HG03378 (cell line): ENCODE measurements around the gene THAP9.
"Not testable (repeated sequence)": the region's sequence is repeated elsewhere in the genome, so short reads cannot be mapped to it uniquely, and the experiment has no call there.

Experiments used
- ATAC-seq: cut with Tn5 transposase; IDR thresholded peaks from one replicate; pipeline ENCODE4 v1.9.1; 2021; ENCODE audit warnings: mild to moderate bottlenecking, moderate library complexity; ENCODE audit not compliant: unreplicated experiment

Gene THAP9, protein sequence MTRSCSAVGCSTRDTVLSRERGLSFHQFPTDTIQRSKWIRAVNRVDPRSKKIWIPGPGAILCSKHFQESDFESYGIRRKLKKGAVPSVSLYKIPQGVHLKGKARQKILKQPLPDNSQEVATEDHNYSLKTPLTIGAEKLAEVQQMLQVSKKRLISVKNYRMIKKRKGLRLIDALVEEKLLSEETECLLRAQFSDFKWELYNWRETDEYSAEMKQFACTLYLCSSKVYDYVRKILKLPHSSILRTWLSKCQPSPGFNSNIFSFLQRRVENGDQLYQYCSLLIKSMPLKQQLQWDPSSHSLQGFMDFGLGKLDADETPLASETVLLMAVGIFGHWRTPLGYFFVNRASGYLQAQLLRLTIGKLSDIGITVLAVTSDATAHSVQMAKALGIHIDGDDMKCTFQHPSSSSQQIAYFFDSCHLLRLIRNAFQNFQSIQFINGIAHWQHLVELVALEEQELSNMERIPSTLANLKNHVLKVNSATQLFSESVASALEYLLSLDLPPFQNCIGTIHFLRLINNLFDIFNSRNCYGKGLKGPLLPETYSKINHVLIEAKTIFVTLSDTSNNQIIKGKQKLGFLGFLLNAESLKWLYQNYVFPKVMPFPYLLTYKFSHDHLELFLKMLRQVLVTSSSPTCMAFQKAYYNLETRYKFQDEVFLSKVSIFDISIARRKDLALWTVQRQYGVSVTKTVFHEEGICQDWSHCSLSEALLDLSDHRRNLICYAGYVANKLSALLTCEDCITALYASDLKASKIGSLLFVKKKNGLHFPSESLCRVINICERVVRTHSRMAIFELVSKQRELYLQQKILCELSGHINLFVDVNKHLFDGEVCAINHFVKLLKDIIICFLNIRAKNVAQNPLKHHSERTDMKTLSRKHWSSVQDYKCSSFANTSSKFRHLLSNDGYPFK

DNA sequence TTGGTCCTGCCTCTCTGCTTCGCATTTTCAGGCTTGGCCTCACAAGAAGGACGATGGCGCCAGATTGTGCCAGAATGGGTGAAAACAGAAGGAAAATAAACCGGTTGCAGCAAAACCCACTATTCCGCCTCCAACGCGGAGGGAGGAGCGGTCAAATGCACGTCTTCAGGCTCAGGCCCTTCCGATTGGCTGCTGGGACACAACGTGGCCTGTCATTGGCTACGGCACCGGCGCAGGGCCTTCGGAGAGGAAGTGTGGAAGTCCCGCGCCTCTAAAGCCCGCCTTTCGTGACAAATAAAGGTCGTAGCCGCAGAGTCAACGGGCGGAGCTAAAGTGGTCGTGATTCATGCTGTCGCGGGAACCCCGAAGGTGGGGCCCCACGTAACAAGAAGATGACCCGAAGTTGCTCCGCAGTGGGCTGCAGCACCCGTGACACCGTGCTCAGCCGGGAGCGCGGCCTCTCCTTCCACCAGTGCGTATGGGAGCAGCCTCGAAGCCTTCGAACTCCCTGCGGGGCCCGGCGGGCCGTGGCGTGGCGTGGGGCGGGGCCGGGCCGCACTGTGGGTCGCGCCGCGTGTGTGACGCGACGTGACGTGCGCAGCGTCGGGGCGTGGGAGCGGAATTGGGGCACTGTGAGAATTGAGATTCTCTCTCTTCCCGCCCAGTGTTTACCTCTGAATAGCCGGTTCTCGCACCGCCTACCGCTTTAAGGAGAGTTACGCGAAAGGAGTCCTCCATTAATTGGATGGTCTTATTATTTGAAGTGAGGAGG lies at the start of gene THAP9:
TSS of gene THAP9 (plus strand) at position 325 of the 772 bp plus-strand sequence. CDS start at position 393, 68 bp downstream.
- ATAC-seq: peak; percentile 85

DNA sequence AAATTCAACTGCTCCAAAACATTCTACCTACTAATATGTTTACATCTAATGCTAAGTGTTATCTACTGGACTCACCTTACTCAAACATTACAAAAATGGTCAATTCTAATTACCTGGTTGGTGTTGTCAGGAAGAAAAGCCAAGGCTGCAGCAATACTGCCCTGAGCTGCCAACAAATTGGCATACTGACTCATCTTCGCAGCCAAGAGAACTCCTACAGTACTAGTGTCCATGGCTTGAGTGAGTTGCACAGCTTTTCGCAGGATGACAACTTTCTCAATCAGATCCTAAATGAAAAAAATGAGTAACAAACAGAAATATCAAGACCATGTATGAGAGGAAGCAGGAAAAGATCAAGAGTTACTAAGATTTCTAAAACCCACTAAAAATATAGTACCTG lies 49.2 kb upstream of the THAP9 start:
- no peak for ATAC-seq

DNA sequence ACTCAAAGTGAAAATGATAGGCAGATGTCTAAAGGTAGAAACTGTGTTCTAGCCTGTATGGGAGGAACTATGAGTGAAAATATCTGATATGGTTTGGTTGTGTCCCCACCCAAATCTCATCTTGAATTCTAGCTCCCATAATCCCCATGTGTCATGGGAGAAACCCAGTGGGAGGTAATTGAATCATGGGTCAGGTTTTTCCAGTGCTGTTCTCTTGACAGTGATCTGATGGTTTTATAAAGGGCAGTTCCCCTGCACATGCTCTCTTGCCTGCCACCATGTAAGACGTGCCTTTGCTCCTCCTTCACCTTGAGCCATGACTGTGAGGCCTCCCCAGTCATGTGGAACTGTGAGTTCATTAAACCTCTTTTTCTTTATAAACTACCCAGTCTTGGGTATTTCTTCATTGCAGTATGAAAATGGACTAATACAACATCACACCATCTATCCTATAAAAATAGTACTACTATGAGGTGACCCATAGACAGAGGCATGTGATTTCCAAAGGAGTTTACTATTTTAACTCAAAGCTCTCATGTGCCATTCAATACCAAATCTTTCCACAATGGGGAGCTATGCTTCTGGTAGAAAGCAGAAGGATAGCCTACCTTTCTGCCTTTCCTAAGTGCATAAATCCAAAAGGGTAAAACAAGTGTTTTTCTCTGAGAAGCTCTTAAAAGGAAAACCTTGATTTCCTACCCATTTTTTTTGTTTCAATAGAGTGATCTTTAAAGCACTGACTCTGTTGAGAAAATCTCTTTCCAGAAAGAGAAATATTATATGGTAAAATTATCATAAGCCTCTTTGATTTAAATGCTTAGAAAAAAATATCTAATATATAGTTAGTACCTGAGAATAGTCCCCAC lies 48.4 kb upstream of the THAP9 start:
- ATAC-seq: no peak

DNA sequence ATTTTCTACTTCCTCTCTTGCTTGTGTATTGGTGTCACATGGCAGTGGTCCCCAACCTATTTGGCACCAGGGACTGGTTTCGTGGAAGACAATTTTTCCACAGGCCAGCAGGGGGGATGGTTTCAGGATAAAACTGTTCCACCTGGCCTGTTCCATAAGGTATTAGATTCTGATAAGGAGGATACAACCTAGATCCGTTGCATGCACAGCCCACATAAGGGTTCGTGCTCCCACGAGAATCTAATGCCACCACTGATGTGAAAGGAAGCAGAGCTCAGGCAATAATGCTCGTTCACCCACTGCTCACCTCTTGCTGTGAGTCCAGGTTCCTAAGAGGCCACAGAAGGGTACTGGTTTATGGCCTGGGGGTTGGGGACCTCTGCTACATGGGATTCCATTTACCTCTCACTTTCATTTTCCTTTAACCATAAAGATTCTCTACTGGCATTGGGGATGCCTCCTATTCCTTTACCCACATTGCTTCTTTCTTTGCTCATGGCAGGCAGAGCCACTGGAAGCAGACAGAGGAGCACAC lies 47.7 kb upstream of the THAP9 start:
- ATAC-seq: no peak

DNA sequence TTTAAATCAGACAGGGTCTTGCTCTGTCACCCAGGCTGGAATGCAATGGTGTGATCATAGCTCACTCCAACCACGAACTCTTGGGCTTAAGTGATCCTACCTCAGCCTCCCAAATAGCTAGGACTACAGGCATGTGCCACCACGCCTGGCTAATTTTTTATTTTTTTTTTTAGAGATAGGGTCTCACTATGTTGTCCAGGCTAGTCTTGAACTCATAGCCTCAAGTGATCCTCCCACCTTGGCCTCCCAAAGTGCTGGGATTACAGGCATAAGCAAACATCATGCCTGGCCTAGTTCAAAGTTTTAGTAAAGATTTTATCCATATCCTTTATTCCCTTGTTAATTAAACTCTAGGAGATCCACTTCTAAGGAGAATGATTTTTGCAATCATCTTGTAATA lies 40.0 kb upstream of the THAP9 start:
- ATAC-seq: not testable (repeated sequence)

DNA sequence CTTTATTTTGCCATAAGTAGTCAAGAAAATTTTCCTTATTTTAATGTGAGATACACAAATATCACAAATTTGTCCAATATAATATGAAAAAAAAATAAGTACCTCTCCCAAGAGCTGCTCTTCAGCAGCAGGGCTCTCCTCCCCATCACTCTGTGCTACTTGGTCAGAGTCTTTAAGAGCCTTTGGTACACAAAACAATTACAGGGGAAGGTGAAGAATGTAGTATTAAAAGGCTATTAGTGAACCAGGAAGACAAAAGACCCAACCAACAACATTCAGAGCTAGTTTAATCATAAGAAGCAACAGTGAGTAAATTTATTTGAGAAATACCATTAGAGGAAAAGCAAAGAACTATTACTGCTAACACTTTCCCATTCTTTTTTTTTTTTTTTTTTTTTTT lies 39.0 kb upstream of the THAP9 start:
- ATAC-seq: no peak

DNA sequence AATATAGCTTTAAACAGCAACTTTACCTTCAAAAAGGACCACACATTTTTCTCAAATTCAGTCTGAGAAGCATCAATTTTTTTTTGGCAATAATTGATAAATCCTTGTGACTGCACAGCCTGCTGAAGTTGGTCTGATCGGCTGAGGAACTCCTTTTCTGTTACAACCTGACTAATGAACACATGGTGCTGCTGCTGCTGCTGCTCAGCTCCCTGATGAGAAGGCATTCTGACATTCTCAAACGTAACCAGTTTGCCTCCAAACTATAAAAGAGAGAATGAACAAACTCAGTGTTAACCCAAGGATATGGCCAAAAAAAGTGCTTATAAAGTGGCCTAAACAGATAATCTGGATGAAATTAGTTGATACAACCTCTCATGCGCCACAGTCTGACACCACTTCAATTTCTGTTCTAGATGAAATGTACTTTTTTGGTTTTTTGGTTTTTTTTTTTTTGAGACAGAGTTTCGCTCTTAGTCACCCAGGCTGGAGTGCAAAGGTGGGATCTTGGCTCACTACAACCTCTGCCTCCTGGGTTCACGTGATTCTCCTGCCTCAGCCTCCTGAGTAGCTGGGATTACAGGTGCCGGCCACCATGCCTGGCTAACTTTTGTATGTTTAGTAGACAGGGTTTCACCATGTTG lies 36.1 kb upstream of the THAP9 start:
- no peak for ATAC-seq

DNA sequence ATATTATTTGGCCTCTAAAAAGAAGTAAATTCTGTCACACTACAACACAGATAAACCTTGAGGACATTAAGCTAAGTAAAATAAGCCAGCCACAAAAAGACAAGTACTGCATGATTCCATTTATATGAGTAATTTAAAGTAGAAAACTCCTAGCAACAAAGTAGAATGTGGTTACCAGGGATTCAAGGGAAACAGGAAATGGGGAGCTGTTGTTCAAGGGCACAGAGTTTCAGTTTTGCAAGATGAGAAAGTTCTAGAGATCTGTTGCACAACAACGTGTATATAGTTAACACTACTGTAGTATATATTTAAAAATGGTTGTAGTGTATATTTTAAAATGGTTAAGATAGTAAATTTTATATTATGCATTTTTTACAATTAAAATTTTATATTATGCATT lies 34.9 kb upstream of the THAP9 start:
- ATAC-seq: no peak

DNA sequence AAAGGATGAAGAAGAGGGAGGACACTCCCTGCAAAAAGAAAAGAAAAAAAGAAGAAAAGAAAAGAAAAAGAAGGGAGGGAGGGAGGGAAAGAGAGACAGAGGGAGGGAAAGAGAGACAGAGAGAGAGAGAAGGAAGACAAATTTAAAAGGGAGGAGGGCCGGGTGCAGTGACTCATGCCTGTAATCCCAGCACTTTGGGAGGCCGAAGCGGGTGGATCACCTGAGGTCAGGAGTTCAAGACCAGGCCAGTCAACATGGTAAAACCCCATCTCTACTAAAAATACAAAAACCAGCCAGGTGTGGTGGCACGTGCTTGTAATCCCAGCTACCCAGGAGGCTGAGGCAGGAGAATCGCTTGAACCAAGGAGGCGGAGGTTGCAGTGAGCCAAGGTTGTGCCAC lies 34.5 kb upstream of the THAP9 start:
- ATAC-seq: not testable (repeated sequence)

DNA sequence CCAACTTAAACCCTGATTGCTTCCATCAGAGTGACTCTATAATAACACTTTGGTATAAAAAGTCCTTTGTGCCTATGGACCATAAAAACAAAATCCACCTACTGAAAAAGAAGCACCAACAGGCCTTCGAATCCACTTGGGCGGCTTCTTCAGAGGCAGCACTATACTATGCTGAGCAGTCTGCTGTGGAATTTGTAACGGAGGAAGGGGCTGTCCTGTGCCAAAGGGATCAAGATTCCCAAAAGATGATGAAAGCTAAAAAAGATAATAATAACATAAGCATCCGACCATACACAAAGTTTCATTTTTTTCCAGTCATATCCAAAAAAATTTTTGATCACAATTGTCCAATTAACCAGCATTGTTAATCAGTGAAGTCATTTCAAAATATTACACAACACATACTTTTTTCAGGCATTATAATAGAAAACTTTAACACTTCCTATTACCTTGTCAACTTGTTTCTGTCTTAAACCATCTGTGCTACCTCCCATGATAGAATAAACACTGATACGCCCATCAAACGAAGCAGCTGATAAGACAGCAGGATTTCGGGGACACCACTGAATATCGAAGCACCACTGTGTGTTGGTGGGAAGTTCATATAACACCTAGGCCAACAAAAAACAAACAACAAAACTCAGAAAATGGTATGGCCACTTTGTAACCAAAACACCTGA lies 33.7 kb upstream of the THAP9 start:
- ATAC-seq: no peak

DNA sequence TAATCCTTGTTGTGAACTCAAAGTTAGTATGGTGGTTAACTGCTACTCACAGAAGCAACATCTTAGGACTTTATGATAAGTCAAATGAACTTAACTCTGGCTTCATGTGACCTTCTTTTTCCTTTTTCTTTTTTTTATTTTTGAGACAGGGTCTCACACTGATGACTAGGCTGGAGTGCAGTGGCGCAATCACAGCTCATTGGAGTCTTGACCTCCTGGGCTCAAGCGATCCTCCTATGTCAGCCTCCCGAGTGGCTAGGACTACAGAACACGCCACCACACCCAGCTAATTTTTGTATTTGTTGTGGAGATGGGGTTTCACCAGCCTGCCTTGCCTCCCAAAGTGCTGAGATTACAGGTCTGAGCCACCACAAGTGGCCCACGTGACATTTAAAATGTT lies 32.0 kb upstream of the THAP9 start:
- no peak for ATAC-seq

DNA sequence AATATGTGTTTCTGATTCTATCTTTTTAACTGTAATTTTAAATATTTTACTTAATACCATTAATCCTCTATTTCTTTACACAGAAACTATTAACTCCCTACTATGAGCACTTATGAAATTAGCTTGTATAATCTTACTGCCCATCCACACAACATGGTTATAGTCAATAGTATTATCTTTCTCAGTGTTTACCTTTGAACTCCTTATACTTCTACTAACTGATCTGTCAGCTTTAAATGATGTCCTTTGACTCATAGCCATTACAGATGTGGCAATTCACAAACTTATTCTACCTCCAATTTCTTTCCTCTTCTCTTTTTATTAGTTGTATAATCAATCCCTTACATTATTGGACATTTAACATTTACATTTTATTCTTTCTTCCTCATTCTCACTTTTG lies 15.1 kb upstream of the THAP9 start:
- no peak for ATAC-seq

DNA sequence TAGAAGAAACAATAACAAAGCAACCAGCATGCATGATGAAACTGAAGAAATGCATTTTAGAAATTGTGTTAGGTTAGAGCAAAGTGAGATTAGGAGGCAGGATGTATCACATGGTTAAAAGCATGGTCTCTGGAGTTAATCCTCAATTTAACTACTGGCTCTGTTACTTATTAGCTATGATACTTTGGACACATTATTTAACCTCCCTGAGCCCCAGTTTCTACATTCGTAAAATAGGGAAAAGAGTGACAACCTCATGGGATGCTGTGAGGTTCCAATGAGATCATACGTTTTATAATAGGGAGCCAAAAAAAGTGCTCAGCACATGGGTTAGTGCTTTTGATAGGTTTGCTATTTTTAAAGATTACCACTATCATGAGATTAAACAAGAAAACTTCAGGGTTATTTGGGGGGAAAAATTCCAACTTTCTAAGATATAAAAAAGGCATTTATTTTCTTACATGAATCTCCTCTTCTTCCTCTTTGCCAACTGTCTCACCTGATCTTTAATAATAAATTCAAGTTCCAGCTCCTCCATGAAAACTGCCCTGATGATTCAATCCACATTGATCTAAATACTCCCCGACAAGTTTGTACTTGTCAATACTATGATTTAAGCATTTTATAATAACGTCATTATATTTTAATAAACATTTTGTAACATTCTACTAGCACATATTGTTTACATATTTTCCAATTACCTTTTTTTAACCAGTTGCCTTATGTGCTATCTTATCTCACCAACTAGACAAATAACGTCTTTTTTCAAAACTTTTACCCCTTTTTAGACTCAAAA lies 14.2 kb upstream of the THAP9 start:
- ATAC-seq: no peak

DNA sequence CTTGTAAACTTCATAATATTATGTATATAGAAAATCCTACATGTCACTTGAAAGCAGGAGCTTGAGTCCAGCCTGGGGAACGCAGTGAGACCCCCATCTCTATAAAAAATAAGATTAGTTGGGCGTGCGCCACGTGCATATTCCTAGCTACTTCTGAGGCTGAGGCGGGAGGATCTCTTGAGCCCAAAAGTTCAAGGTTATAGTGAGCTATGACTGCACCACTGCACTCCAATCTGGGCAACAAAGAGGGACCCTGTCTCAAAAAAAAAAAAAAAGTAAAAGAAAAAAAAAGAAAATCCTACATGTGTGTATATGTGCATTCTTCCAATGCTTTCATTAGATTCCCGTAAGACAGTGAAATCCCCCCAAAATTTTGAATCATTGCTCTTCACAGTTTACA lies 11.2 kb upstream of the THAP9 start:
- no peak for ATAC-seq

DNA sequence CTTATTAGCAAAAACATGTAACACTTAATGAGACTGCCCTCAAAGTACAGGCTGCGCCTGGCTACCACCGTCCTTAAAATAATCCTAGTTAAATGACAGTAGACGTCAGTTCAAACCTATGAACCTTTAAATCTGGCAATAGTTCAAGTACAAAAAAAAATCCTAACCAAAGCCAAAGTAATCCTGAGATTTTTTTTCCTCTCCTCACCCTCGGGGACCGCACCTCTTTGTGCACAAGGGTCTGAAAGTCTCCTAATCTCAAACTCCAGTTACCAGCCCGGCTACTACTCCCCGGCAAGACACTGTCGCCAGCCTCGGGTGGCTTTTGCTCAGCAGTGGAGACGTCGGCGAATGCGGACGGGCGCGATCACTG lies 10.0 kb upstream of the THAP9 start:
- ATAC-seq: peak; percentile 3

DNA sequence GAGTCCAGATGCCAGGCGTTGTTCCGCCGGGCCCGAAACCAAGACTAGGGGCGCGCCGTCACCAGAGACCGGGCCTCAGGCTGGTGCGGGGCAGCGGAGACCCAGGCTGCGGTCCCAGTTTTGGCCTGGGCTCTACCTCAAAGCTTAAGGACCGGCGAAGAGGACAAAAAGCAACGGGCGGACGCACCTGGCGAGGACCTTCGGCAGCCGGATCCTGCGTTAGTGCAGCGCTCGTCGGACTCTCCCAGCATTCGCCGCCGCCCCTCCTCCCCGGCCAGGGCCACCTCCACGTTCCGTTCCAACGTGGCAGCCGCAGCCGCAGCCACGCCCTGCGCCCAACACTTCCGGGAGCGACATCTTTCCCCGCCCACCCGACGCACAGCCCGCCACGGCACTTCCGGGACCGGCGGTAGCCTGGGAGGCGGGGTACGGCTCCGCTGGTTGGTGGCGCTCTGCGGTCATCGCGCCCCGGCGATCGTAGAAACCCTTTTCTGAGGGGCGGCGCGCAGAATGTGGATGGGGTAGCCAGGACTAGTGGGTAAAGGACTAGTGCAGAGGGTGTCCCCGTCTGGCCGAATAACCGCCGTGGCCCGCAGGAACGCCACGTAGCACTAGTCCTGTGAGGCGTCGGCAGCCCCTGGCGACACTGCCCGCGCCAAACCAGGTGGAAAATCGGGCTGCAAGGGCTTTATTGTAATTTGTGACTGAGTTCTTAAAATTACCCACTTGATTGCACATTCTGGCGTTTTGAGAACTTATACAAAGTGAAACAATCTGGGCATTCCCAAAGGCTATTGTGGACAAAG lies 9.4 kb upstream of the THAP9 start, which contains the start of gene SEC31A:
TSS of gene SEC31A (minus strand) at position 253 of the 806 bp plus-strand sequence. CDS start 9,217 bp downstream, outside the sequence.
- peak; percentile 80 for ATAC-seq
